ENCODE measurements around the gene MAP3K6. TPM values are rescaled to one million over a fixed set of nuclear protein-coding genes. Genes with fewer than 3 reads are reported as not detected.

Gene MAP3K6
- total RNA-seq, 1 experiment from 2014 or later: 7.7 TPM

DNA sequence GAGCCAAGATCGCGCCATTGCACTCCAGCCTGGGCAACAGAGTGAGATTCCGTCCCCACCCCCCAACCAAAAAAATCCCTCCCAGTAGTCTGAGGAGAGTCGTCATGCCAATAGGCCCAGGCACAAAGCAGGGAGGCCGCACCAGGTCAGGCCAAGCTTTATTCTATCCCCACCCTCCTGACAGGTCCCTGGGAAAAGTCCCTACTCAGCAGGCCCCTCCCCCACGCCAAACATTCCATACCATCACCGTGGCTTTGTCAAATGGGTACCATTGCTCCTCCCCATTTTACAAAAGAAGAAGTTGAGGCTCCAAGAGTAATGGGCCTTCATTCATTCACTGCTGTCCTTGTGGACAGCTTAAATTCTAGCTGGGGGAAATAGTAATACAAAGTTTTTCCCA is 31.0 kb upstream of the MAP3K6 start:
- Histone ChIP-seq H4K5ac (ENCODE audit: insufficient read length, low read depth, low read length) (no peak overlapping the region), H3K23ac (ENCODE audit: insufficient read length, low read depth, low read length) (no peak overlapping the region), H2BK120ac (ENCODE audit: low read depth, low read length, poor library complexity, severe bottlenecking) (no peak overlapping the region), H2BK20ac (ENCODE audit: low read depth, low read length, poor library complexity, severe bottlenecking) (no peak overlapping the region), H3K14ac (ENCODE audit: insufficient read depth, low read length) (no peak overlapping the region), H4K91ac (ENCODE audit: insufficient read length, low read depth, low read length) (no peak overlapping the region), H3K9ac (ENCODE audit: extremely low read depth, insufficient read length, low read length) (no peak overlapping the region), H4K20me1 (ENCODE audit: control insufficient read depth, insufficient read depth, insufficient read length) (no peaks in the 10 kb centered on the region), H4K8ac (replicated peaks; ENCODE audit: insufficient read length, low read depth, low read length) (no peak overlapping the region), H3K4me1 (ENCODE audit: insufficient read depth, low read length) (no peaks in the 10 kb centered on the region; the same call in 1 of the 2 replicates), H3K4me2 (ENCODE audit: insufficient read depth, insufficient read length, low read length) (no peak overlapping the region), H3K79me1 (ENCODE audit: insufficient read depth, low read depth, low read length, poor library complexity, severe bottlenecking) (no peaks in the 10 kb centered on the region), H3K79me2 (ENCODE audit: insufficient read depth, low read length) (no peaks in the 10 kb centered on the region), H2AFZ (ENCODE audit: low read length) (no peak overlapping the region), H3K23me2 (ENCODE audit: insufficient read length, low read depth, low read length, poor library complexity, severe bottlenecking) (no peaks in the 10 kb centered on the region), H2BK15ac (ENCODE audit: low read depth, low read length) (no peak overlapping the region), H3K27me3 (ENCODE audit: insufficient read depth, low read length) (no peaks in the 10 kb centered on the region), H3K56ac (ENCODE audit: insufficient read length, low read depth, low read length) (no peak overlapping the region), H2BK5ac (ENCODE audit: insufficient read length, low read length) (no peak overlapping the region), H2AK5ac (ENCODE audit: insufficient read length, low read length) (no peak overlapping the region), H2BK12ac (ENCODE audit: insufficient read length, low read depth, low read length) (no peak overlapping the region), H3T11ph (ENCODE audit: low read length) (no peak overlapping the region), H3K9me3 (ENCODE audit: control insufficient read depth, low read depth, low read length) (no peaks in the 10 kb centered on the region), H3K4ac (ENCODE audit: low read depth, low read length) (no peak overlapping the region), H3K27ac (ENCODE audit: insufficient read length, low read depth, low read length) (no peak overlapping the region), H3K18ac (ENCODE audit: insufficient read length, low read depth, low read length) (no peak overlapping the region)
- H3K4me3 Mint-ChIP-seq: no peak overlapping the region
- no peaks in the 10 kb centered on the region for H3K9me3 Mint-ChIP-seq
- H3K36me3 Mint-ChIP-seq (ENCODE audit: insufficient read depth in 1 of 3, low read depth in 3 of 3): peaks cover 0 to 4% (median 3%) of the 10 kb centered on the region in 3 experiments; a peak in 2 of 7 replicates
- no peak for DNase-seq
- H3K27me3 Mint-ChIP-seq (ENCODE audit: low read depth): no peaks in the 10 kb centered on the region; the same call in 1 of the 2 replicates
- peak overlapping the region in 1 of 3 experiments; percentile 88; a peak in 1 of 7 replicates for H3K27ac Mint-ChIP-seq
- peaks cover 33 to 49% of the 10 kb centered on the region in 2 experiments for H3K4me1 Mint-ChIP-seq
- no CpG with 5 or more reads among the region's 7 CpGs for WGBS (ENCODE audit: extremely low coverage, insufficient read length, low lambda C conversion rate)
- TF ChIP-seq CTCF (conservative IDR thresholded peaks at IDR 0.05): no peak

All from H9 (cell line).